GM08714 (cell line): ENCODE data around the gene MRPS18B.

Experiments used
- H3K4me3 ChIP-seq: fragments of 200-500 bp; sonication (Bioruptor generic); 2 replicates; pipeline ENCODE4 v1.5.1; 2014; ENCODE audit warnings: mild to moderate bottlenecking, low read length, inconsistent platforms
- ZNF274 ChIP-seq: IDR thresholded peaks from 2 replicates; pipeline ENCODE4 v1.6.1; 2012; ENCODE audit warnings: mild to moderate bottlenecking, low read depth, low read length

The MRPS18B gene

GRCh38 chr6:30598912-30599624 lies 18.6 kb upstream of the MRPS18B start:
- no peak for TF ChIP-seq ZNF274
- H3K4me3 ChIP-seq, result no peak overlapping the region

- no peak overlapping the region for H3K4me3 ChIP-seq
- TF ChIP-seq ZNF274, result no peak
Observed at GRCh38 chr6:30599625-30600324, 17.9 kb upstream of the MRPS18B start.

- no peak overlapping the region for H3K4me3 ChIP-seq
- no peak for TF ChIP-seq ZNF274
Observed at GRCh38 chr6:30600451-30600961, 17.1 kb upstream of the MRPS18B start.

- H3K4me3 ChIP-seq, result no peak overlapping the region
- no peak for TF ChIP-seq ZNF274
Observed at GRCh38 chr6:30601436-30601814, 16.2 kb upstream of the MRPS18B start.

GRCh38 chr6:30601815-30602641 lies 15.6 kb upstream of the MRPS18B start:
- H3K4me3 ChIP-seq, result no peak overlapping the region
- no peak for TF ChIP-seq ZNF274

- TF ChIP-seq ZNF274, result no peak
- H3K4me3 ChIP-seq, result no peak overlapping the region
Observed at GRCh38 chr6:30603961-30604360, 13.7 kb upstream of the MRPS18B start.

GRCh38 chr6:30610065-30610464 lies 7.6 kb upstream of the MRPS18B start:
- TF ChIP-seq ZNF274, result no peak
- H3K4me3 ChIP-seq, result no peak overlapping the region

GRCh38 chr6:30611150-30611855 lies 6.3 kb upstream of the MRPS18B start:
- no peak for TF ChIP-seq ZNF274

GRCh38 chr6:30611856-30612194 lies 5.8 kb upstream of the MRPS18B start:
- no peak for TF ChIP-seq ZNF274
- no peak overlapping the region for H3K4me3 ChIP-seq

More at GRCh38 chr6:30611150-30611855, 6.3 kb upstream of the MRPS18B start:
- no peak overlapping the region for H3K4me3 ChIP-seq

GRCh38 chr6:30612213-30612612 lies 5.4 kb upstream of the MRPS18B start:
- TF ChIP-seq ZNF274, result no peak
- H3K4me3 ChIP-seq, result no peak overlapping the region

- no peak overlapping the region for H3K4me3 ChIP-seq
Observed at GRCh38 chr6:30612687-30613248, 4.9 kb upstream of the MRPS18B start.

GRCh38 chr6:30613251-30614043 lies 4.2 kb upstream of the MRPS18B start:
- TF ChIP-seq ZNF274, result no peak
- H3K4me3 ChIP-seq, result no peak overlapping the region

More at GRCh38 chr6:30612687-30613248, 4.9 kb upstream of the MRPS18B start:
- no peak for TF ChIP-seq ZNF274
